ENCODE measurements around the gene MTCP1.

GRCh38 chrX:155048977-155049619 is 21.8 kb downstream of the MTCP1 start:
- TF ChIP-seq ZNF8 (CRISPR knock-in tag; IDR thresholded peaks at IDR 0.05): no peak
- no peak for TF ChIP-seq ZFP3 (CRISPR knock-in tag; IDR thresholded peaks at IDR 0.05)
- no peak for TF ChIP-seq PATZ1 (CRISPR knock-in tag; IDR thresholded peaks at IDR 0.05; ENCODE audit: borderline replicate concordance)
- TF ChIP-seq BACH2 (CRISPR knock-in tag; IDR thresholded peaks at IDR 0.05; ENCODE audit: borderline replicate concordance): no peak
- TF ChIP-seq RARB (CRISPR knock-in tag; IDR thresholded peaks at IDR 0.05): no peak
- no peak for TF ChIP-seq ZFP30 (CRISPR knock-in tag; IDR thresholded peaks at IDR 0.05)
- TF ChIP-seq CSRNP3 (CRISPR knock-in tag; IDR thresholded peaks at IDR 0.05): no peak
- no peak for TF ChIP-seq CREB5 (CRISPR knock-in tag; IDR thresholded peaks at IDR 0.05; ENCODE audit: low read depth)
- TF ChIP-seq OSR1 (CRISPR knock-in tag; IDR thresholded peaks at IDR 0.05): no peak
- no peak for TF ChIP-seq GLIS3 (CRISPR knock-in tag; IDR thresholded peaks at IDR 0.05)
- TF ChIP-seq ESRRG (CRISPR knock-in tag; IDR thresholded peaks at IDR 0.05): no peak

All from SK-N-SH treated with all-trans-retinoic acid at 6 μM for 48 hours (cell line).